GM12864 (cell line): ENCODE measurements around the gene SHROOM2.

ENCODE experiments used
- DNase-seq: peaks from one replicate; pipeline ENCODE4 v3.0.0-alpha.2; 2011; ENCODE audit warnings: low read depth
- H3K4me3 ChIP-seq: 2 replicates; pipeline ENCODE4 v1.5.1; 2011; ENCODE audit warnings: mild to moderate bottlenecking, low read depth, low read length, control low read depth
- TF ChIP-seq, protein P1 (sequence below): IDR thresholded peaks from 2 replicates; pipeline ENCODE4 v1.5.1; 2011; ENCODE audit warnings: low read depth, mild to moderate bottlenecking, moderate library complexity, low read length, control low read depth, inconsistent platforms; ENCODE audit errors: missing control alignments

Gene SHROOM2

DNA sequence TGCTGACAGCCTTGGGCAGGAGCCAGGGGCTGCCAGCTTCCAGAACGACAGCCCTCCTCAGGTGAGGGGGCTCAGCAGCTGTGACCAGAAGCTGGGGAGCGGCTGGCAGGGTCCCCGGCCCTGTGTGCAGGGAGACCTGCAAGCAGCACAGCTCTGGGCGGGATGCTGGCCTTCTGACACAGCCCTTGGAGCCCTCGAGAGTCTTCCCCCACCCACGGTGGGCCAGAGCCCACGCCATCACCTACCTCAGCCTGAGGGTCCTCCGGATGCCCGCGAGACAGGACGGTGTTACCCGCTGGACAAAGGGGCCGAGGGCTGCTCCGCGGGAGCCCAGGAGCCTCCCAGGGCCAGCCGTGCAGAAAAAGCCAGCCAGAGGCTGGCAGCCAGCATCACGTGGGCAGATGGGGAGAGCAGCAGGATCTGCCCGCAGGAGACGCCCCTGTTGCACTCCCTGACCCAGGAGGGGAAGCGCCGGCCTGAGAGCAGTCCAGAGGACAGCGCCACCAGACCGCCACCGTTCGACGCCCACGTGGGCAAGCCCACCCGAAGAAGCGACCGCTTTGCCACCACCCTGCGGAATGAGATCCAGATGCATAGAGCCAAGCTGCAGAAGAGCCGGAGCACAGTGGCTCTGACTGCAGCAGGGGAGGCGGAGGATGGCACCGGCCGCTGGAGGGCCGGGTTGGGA lies 109.1 kb downstream of the SHROOM2 start:
- TF ChIP-seq, protein P1, sequence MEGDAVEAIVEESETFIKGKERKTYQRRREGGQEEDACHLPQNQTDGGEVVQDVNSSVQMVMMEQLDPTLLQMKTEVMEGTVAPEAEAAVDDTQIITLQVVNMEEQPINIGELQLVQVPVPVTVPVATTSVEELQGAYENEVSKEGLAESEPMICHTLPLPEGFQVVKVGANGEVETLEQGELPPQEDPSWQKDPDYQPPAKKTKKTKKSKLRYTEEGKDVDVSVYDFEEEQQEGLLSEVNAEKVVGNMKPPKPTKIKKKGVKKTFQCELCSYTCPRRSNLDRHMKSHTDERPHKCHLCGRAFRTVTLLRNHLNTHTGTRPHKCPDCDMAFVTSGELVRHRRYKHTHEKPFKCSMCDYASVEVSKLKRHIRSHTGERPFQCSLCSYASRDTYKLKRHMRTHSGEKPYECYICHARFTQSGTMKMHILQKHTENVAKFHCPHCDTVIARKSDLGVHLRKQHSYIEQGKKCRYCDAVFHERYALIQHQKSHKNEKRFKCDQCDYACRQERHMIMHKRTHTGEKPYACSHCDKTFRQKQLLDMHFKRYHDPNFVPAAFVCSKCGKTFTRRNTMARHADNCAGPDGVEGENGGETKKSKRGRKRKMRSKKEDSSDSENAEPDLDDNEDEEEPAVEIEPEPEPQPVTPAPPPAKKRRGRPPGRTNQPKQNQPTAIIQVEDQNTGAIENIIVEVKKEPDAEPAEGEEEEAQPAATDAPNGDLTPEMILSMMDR, result no peak
- DNase-seq, result no peak
- H3K4me3 ChIP-seq, result no peak overlapping the region

DNA sequence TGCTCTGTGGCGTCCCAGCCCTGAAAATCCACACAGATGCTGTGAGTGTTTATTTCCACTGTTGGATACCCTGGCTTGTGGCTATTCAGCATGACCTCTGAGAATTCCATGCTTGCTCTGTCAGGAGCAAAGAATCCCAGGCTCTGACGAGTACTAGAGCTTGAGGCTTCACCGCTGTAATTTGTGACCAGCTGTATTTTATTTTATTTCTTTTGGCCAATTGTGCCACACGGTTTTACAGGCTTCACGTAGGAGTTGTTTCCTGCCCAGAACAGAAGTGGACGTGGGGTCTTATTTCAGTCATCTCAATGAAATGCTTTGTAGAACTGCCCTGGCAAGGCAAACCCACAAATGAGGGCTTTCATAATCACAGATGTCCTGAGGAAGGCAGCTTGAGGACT lies 111.5 kb downstream of the SHROOM2 start:
- no peak for DNase-seq
- TF ChIP-seq, protein P1, result no peak
- no peak overlapping the region for H3K4me3 ChIP-seq

DNA sequence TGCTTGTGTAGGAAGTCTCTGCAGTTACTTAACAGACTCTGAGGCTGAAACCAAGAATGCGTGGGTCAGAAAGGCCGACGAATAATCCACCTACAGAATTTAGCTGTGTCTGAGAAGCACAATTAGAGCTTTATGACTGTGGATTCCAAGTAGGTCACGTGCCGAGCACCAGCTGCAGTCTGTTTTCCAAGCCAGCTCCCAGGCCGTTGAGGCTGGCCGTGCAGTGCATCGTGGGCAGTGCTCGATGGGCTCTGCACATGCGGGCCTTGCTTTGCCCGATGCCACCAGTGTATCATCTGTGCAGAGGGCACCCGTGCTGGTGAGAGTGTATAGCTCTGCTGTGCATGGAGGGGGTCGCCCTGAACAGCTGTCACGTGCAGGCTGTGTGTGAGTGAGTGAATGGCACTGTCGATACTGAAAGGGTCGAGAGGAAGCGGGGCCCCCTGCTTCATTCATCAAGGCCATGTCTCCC lies 113.4 kb downstream of the SHROOM2 start:
- H3K4me3 ChIP-seq, result no peak overlapping the region
- TF ChIP-seq, protein P1, result no peak
- peak; percentile 3 for DNase-seq

- DNase-seq, result no peak
- TF ChIP-seq, protein P1, result no peak
- no peak overlapping the region for H3K4me3 ChIP-seq
Observed at GRCh38 chrX:9902656-9903055, 116.4 kb downstream of the SHROOM2 start.

GRCh38 chrX:9903146-9903545 lies 116.9 kb downstream of the SHROOM2 start:
- TF ChIP-seq, protein P1, result no peak
- no peak for DNase-seq
- no peak overlapping the region for H3K4me3 ChIP-seq

GRCh38 chrX:9905288-9905687 lies 119.1 kb downstream of the SHROOM2 start:
- TF ChIP-seq, protein P1, result no peak
- H3K4me3 ChIP-seq, result no peak overlapping the region
- DNase-seq, result no peak

DNA sequence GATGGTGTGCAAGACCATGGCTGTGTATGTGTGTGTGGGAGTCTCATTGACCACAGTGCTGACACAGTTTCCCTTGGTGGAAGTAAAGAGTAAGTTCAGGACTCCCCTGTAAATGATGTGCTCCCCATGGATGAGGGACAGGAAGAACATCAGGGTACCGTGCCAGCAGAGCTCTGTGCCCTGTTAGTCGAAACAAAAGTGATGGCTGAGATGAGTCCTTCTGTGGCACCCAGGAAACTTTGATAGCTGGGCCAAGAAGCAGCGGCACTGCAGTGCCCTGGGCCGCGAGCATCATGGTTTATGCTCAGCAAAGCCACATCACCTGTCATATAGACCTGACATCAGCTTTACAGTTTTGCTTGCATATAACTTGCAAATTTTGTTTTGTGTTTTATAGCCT lies 119.5 kb downstream of the SHROOM2 start:
- no peak for DNase-seq
- H3K4me3 ChIP-seq, result no peak overlapping the region
- TF ChIP-seq, protein P1, result no peak
